Muscle of arm (tissue), 12 donors: ENCODE data around the gene GAB2. TPM values are rescaled to one million over a fixed set of nuclear protein-coding genes. Genes with fewer than 3 reads are reported as not detected.
"Not testable (repeated sequence)": the region's sequence is repeated elsewhere in the genome, so short reads cannot be mapped to it uniquely, and the experiment has no call there.

Source experiments
- DNase-seq: peaks from one replicate; pipeline ENCODE4 v3.0.0-alpha.2; 2013
- polyA plus RNA-seq, 12 donors: library from polyadenylated mRNA; unstranded; fragments of 120-200 nt; gene quantifications; one replicate each; pipeline ENCODE4 v1.2.1, GENCODE V29; 2013; ENCODE audit not compliant: insufficient read length in 12 of 12

Gene GAB2
- polyA plus RNA-seq, 12 donors: 11.2 to 19.4 (median 12.9) TPM; not detected in 1

DNA sequence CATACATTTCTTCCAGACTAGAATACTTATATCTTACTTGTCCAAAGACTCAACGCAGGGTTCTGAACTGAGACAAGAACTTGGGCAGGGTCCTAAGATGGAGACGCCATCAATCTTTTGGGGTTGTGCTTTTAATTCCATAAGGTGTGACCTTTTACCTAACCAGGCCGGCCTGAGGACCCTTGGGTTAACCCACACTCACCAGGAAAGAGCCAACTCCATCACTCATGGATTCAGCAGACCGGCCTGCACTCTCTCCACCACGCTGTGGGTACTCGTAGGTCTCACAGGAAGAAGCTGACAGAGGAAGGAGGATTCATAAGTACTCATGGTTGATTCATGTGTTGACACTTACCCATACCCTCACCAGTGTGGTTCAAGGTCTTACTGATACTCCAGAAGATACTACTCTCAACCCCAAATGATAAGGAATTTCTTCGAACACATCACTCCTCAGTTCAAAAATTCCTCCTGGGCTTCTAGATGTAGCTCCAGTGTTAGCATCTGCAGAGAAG is 192.7 kb downstream of the GAB2 start:
- no peak for DNase-seq

DNA sequence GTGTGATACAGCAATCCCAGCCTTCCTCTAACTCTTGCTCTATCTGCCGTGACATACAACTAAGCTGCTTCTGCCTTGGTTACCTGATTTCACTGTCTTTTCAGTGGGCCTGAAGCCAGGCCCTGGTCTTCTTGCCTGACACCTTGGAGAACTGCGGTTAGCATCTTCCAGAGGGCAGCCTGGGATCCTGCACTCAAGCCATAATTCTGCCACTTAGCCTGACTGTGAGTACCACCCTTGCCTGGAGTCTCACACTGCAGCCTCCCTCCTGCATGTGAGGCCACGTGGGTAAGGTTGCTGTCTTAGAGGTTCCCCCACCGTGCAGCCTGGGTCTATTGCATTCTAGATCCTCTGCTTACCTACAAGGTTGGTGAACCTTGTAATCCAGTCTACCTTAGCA is 193.1 kb downstream of the GAB2 start:
- DNase-seq: no peak

DNA sequence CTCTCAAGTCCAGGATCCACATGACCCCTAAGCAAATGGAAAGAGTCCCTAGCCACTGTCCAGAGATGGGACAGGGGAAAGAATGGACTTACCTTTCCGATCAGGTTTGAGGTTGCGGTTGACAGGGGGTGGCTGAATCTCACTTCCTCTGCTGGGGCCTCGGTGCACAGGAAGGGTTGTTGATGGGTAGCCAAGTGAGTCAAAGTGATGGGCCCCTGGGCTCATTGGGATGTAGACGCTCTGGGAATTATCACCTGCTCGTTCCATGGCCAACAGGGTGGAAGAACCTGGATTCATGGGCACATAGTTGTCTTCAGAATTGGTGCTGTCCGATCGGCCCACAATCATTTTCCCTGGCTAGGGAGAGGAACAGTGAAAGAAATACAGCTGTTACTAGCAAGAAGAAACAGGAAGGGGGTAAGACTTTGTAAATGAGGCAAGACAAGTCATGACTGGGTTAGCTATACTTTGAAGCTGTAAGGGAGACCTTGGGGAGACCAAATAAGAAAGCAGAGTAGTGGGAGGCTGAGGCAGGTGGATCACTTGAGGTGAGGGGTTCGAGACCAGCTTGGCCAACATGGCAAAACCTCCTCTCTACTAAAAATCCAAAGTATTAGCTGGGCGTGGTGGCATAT is 194.2 kb downstream of the GAB2 start:
- no peak for DNase-seq

DNA sequence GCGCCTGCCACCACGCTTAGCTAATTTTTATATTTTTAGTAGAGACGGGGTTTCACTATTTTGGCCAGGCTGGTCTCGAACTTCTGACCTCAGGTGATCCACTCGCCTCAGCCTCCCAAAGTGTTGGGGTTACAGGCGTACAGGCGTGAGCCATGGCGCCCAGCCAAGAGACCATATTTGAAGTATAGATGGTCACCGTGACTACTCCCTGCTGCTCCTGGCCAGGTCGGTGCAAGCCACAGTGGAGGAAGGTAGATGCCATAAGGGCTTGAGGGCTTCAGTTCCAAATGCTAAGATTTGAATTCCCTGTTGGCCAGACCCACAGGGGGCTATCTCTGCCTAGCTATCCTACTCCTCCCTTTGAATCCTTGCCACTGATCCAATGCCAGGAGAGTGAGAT is 194.9 kb downstream of the GAB2 start:
- DNase-seq: not testable (repeated sequence)

DNA sequence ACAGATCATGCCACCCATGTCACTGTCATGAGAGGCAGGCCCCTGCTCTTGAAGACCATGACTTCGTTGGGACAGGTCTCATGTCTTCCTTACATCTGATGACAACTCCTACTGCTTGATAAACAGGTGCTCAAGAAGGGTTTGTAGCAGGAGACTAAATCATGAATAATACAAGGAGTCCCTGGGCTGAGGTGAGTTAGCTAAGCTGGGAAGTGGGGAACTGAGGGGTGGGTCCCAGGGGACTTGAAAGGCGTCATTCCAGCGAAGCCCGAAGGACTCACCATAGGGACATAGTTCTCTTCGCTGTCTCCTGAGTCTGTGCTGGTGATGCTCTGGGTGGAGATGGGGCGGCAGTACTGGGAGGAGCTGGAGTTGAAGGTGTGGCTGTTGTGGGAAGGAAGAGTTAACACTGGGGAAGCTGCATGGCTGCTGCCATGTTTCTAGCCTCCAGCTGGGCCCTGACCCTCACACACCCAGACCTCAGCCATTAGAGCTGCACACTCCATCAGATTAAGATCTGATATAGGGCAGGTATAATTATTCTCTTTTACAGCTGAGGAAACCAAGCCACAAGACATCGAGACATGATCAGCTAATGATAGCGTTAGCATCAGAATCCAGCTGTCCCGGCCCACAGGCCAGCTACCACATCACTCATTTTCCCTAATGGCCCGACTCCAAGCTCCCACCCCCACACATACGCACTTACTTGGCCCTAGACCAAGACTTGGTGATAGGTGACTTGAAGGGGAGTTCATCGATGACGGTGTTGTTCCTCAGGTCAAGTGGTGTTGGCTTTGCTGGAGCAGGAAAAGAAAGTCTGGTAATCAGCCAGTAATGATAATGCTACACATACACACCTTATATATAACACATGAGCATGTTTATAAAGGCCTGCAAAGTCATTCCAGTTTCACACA is 196.0 kb downstream of the GAB2 start:
- no peak for DNase-seq

DNA sequence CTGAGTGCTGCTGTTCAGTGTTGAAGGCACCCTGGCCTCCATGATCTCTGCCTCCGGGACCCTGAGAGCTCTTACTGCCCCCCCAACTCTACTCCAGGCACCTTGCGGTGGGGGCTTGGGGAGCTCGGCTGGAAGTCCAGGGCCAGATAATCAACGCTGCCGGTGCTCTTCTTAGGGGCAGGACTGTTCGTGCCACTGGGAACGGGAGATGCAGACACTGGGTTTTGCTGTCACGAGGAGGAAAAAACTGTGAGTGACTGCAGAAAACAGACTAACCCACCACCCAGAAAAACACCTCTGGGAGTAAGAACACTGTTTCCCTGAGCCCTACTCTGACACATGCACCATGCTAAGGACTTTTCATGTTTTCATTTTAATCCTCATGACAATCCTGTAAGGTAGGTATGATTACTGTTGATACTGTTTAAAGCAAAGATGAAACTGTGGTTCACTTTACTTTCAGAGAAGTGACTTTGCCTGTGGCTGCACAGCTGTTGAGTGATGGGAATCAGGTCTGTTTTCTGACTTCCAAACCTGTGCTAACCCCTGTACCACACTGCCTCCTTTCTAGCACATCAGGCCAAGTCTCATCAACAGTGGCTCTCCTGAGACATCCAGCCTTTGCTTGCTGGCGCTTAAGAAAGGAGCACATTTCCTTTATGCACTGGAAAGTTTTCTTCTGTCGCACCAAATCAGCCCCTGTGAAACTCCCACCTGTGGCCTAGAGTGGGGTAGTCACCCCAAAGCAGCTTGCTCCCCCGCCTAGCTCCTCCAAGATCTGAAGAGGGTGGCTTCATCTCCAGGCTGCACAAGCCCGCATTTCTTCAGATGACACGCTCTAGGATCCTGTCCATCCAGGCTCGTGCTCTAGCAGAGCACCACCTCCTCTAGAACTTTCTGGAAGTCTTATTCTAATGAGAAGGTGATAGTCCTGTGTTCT is 197.1 kb downstream of the GAB2 start:
- no peak for DNase-seq

DNA sequence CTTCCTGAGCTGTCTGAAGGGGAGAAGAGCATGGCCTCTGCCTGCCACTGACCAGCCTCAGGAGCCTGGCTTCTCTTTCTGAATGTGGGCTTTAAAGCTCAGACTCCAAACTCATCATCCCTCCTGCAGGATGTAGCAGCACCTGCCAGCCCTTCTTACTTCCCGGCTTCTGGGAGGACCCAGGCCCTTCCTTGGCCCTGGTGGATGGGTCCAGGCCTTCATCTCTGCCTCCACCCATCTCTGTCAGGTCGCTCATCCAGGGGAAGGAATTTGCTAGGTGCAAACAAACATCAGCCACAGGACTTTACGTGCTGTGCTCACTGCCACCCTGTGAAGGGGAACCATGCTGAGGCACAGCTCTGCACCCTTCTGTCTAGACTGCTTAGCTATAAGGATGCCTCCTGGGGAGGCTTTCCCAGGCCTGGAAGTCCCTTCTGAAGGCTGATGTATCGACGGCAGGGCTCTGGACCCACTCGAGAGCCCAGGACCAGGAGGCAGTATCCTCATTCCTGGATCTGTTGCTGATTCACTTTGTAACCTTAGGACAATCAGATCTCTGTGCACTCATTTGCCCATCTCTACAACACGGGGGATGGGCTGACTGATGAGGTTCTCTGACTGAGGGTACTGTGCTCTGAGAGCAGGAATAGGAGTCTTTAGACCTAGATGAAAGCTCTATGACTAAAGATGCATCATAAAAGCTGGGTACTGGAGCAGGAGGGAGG is 198.0 kb downstream of the GAB2 start:
- DNase-seq: no peak

DNA sequence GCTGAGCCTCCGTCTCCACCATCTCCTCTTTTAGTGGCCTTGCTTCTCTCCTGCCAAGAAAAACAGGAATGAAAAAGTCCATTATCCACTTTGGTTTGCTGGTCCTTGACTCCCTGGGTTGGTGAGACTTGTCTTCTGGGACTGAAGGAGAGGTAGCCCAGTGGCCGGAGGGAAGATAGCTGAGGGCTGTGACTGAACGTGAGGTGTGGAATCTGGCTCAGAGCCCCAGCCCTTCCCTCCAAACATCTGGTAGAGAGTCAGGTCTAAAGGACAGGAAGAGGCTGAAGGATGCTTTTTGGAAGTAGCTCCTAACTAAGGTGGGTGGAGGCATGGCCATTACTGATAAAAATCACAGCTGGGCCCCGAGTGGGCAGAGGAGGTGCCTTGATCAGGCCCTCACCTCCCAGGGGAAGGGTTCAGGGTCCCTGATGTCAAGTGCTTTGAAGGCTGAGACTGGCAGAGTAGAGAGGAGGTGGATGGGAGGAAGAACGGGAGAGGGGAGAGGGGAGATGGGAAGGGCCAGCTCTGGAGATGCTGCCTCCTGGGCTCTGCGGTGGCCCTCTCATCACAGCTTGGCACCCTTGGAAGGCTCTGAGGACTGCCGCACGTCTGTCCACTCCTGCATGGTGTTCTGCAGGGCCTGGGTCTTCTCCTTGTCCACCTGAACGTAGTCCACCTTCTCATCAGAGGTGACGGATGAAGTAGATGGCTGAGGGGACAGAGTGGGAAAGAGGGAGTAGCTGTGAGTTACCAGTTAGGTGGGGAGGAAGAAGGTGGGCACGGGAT is 198.7 kb downstream of the GAB2 start:
- DNase-seq: no peak

DNA sequence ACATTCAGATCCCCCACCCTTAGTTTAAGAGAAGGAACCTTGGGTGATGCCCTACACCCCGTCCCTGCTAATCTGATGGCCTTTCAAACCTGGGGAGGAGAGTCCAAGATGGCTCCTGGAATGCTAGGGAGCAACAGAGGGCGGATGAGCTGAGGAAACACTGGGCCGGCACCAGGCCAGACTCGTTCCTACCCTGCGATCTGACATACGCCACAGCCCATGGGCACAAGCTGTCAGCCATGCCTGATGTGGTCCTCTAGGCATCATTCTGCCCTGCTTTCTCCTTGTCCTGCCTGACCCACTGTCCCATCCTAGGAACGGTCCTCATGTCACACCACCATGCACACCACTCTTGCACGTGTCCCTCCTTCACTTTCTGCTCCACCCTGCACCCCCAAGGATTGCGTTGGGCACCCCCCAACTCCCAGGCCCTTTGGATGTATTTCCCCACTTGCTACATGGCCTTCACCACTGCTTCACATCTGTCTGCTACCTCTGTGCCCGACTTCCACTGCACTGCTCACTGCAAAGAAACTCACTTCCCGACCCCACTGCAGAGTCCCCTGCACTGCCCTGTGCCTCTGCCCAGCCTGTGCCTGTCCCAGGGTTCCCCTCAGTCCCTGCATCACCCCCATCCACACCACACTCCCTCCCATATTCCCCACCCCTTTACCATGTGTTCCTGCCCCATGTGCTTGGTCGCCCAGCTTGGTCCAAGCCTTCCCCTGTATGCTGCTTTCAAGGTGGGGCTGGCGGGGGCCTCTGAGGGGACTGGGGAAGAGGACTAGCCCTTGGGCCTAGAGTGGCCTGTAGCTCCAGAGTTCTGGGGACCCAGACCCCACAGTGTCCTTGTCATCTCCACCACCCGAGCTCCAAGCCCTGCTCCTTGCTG is 199.7 kb downstream of the GAB2 start:
- no peak for DNase-seq

DNA sequence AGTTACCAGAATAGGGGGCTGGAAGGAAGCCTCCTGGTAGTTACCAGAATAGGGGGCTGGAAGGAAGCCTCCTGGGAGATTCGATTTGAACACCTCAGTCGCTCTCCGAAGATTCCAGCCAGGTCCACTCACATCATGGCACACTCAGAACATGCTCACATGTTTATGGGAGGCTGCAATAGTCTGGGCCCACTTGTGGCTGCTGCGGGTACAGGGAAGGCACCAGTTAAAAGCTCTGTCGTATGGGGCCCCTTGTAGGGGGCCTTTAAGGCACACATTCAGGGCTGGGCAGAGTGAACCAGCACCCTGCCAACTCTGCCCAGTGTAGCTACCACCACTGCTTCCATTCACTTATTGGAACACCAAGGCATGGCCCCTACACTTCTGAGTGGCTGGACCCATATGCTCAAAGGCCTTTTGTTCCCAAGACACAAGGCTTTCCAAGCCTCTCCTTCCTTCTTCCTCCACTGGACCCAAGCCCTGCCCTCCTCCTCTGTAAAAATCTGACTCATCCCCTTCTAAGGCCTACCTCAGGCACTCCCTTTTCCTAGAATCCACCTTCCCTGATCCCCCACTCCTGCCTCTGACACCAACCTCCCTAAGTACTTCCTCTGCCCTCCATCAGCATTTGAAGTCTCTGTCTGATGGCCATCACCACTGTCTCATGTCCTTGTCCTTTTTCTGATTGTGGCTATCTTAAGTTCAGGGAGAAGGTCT is 200.9 kb downstream of the GAB2 start:
- no peak for DNase-seq

DNA sequence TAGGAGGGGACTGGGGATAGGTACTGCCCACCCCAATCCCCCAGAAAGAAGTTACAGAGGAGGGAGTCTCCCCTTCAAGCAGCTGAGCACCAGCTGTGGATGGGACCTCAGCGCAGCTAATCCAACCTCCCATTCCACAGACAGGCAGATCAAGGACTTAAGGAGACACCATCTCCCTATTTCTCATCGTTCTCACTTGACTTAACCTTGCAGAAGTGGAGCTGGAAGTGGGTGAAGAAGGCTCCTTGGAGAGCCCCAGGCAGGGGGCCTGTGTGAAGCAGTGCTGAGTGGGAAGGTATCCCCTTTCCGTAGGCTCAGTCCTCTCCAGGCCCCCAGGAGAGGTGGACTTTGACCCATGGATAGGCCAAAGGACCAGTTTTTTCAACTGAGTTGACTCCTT is 201.6 kb downstream of the GAB2 start:
- no peak for DNase-seq

DNA sequence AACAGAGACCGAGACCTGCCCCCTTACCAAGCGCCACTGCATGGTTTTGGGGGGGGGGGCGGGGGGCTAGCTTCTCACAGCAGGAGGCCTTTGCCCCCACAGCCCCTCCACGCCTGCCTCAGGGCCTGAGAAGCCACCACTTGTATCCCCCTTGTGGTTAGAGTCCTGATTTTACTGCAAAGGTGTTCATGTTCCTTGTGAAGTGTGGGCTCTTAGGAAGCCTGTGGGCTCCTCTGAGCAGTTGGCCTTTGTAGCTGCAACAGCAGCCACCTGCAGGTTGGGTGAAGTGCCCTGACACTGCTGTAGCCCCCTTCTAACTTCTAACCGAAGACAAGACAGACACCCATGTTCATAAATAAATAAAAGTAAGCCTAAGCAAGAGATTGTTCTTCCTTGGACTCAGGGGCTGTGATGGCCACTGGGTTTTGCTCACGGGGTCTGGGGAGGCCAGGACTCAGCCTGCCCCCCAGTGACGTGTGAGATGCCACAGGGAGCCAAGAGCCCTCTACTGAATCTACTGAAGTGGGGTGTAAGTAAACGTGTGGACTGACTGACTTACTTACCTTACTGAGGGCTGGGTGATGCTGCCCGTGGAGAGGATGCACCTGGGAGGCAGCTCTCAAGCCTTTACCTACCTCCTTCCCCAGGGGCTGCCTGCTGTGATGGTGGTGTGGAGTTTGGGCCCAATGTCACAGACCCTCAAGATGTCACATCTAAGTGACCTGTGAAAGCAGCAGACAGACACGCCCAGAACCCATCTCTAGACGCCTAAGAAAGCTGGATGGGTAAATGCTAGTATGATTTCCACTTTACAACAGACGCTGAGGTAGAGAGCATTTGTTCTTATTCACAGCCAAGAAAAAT is 203.1 kb downstream of the GAB2 start:
- no peak for DNase-seq

DNA sequence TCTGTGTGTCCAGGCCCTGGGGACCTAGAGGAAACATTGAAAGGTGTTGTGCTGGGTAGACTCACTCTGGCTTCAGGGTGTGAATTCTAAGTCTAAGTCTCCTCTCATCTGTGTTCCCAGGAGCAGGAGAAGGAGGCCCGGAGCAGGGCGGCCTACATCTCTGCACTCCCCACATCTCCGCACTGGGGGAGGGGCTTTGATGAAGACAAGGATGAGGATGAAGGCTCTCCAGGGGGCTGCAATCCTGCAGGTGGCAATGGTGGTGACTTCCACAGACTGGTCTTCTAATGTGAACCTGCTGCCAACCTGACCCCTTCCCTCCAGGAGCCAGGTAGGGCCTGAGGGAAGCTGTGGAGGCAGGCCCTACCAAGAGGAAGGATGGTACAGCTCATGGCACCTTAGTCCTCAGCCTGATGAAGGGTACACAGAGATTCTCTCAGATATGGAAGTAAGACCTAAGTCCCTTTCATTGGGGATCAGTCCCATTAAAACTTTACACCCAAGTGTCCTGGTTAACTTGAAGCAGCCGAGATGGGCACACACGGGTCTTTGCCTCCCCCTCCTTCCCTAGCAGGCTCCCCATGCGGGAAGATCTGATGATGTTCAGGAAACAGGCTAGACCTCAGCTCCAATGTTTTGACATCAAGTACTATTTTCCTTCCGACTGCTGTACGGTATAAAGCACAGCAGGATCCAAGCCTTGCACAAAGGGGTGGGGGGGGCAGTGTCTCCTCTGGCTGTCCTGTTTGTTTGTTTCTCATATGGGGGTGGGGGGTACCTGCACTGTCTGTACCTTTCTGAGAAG is 203.9 kb downstream of the GAB2 start:
- DNase-seq: no peak

DNA sequence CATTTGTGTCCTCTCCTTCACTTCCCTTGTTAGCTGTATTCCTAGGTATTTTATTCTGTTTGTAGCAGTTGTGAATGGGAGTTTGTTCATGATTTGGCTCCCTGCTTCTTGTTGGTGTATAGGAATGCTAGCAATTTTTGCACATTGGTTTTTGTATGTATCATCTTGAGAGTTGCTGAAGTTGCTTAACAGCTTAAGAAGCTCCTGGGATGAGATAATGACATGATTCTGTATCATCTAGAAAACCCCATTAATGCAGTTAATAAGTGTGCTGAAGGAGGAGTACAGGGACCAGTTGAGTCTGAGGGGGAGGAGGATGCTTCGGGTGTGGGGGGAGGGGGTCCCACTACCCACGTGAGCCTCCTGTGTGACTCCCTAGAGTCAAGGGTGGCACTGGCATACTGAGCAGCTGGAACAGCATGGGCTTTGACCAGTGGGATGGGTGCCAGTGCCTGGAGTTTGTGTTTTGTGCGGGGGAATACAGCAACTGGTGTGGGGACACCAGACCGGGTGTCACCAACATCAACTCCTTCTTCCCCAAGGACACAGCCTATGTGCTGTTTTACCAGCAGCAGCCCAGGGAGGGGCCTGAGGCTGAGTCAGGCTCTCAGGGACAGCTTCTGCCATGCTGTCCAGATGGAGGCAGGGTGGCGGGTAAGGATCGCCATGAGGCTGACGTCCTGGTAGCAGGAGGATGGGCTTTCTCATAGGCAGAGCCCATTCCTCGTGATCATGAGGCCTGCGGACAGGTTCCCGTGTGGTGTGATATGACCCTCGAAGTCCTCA is 204.8 kb downstream of the GAB2 start:
- DNase-seq: no peak

DNA sequence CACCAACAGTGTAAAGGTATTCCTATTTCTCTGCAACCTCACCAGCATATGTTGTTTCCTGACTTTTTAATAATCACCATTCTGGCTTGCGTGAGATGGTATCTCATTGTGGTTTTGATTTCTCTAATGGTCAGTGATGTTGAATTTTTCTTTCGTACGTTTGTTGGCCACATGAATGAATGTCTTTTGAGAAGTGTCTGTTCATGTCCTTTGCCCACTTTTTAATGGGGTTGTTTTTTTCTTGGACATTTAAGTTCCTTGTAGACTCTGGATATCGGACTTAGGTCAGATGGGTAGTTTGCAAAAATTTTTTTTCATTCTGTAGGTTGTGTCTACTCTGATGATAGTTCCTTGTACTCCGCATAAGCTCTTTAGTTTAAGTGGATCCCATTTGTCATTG is 206.1 kb downstream of the GAB2 start:
- no peak for DNase-seq
